ENCODE measurements around the gene C4orf51.

Gene C4orf51

DNA sequence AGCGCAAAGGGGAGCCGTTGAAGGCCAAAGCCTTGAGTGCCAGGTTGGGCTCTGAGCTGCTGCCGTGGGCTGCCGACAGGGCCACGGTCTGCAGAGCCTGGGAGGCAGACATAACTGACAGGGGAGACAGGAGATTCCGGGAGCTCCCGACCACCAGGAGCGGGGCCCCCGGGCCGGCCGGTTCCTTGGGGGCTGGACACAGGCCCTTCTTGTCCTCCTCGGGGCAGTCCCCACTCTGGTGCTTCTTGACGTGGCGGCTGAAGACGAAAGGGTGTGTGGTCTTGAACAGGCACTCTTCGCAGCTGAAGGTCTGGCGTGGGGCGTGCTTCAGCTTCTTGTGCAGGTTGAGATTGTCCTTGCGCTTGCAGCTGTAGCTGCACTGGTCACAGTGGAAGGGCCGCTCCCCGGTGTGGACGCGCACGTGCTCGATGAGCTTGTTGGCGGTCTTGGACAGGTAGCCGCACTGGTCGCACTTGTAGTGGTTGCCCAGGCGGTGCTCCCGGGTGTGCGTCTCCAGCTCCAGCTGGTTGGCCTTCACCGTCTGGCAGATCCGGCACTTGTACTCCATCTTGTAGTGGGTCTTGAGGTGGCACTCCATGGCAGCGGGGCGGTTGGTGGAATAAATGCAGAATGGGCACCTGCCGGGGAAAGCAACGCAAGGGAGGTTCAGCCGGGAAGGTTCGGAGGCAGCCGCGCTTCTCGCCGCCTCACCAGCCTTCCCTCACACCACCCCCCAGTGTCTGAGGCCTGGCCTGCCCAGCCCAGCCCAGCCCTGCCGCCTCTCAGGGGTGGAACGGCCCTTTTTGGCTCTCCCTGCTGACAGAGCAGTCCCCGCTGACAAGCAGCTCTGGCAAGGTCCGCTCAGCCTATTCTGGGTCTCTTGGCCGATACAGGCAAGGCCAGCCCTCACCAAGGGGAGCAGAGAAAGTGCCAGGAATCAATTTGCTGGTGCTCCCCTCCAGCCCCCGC is 81.3 kb downstream of the C4orf51 start:
- no peak overlapping the region for H3K27ac ChIP-seq (ENCODE audit: low read length)
- no peaks in the 10 kb centered on the region for H4K20me1 ChIP-seq (ENCODE audit: insufficient read depth, low read length)
- no peak overlapping the region for H3K4me2 ChIP-seq (ENCODE audit: insufficient read depth, low read length)
- H3K36me3 ChIP-seq (ENCODE audit: insufficient read depth, low read length): no peaks in the 10 kb centered on the region
- H2AFZ ChIP-seq (ENCODE audit: low read depth, low read length): no peak overlapping the region
- H3K27me3 ChIP-seq (ENCODE audit: insufficient read depth, low read length, poor library complexity): no peaks in the 10 kb centered on the region
- no peaks in the 10 kb centered on the region for H3K9me3 ChIP-seq (ENCODE audit: insufficient read depth, low read length, severe bottlenecking)
- no peak for DNase-seq
- H3K4me1 ChIP-seq (ENCODE audit: insufficient read depth, low read length): no peaks in the 10 kb centered on the region
- no peak for ATAC-seq (ENCODE audit: insufficient read depth, low read depth)
- no peak for TF ChIP-seq EZH2 (IDR thresholded peaks at IDR 0.05; ENCODE audit: borderline replicate concordance, low read depth, low read length, severe bottlenecking)
- TF ChIP-seq, protein P1, sequence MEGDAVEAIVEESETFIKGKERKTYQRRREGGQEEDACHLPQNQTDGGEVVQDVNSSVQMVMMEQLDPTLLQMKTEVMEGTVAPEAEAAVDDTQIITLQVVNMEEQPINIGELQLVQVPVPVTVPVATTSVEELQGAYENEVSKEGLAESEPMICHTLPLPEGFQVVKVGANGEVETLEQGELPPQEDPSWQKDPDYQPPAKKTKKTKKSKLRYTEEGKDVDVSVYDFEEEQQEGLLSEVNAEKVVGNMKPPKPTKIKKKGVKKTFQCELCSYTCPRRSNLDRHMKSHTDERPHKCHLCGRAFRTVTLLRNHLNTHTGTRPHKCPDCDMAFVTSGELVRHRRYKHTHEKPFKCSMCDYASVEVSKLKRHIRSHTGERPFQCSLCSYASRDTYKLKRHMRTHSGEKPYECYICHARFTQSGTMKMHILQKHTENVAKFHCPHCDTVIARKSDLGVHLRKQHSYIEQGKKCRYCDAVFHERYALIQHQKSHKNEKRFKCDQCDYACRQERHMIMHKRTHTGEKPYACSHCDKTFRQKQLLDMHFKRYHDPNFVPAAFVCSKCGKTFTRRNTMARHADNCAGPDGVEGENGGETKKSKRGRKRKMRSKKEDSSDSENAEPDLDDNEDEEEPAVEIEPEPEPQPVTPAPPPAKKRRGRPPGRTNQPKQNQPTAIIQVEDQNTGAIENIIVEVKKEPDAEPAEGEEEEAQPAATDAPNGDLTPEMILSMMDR (IDR thresholded peaks at IDR 0.05; ENCODE audit: borderline replicate concordance, extremely low read depth, low read length, poor library complexity, severe bottlenecking): no peak
- no peaks in the 10 kb centered on the region for H3K79me2 ChIP-seq (ENCODE audit: insufficient read depth, low read length)
- no peak overlapping the region for H3K9ac ChIP-seq (ENCODE audit: low read depth, low read length)
- no peak overlapping the region for H3K4me3 ChIP-seq (ENCODE audit: low read depth in 1 of 2, low read length in 2 of 2)

DNA sequence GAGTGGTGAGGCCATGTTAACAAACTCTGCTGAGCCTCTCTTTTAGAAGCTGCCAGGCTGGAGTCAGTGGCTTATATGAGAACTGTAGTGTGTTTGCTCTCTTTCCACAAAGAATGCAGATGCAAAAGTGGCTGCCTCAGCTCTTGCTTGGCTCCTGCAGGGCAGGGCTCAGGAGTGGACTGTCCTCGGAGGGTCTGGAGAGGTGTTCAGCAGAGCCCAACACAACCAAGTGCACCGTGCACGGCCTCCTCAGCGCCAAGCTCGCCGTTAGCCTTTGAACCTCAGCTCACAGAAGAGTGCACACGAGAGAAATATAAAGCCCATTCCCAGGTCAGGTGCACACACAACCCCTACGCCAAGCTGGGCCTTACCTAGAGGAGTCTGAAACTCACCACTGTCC is 82.8 kb downstream of the C4orf51 start:
- H3K4me1 ChIP-seq (ENCODE audit: insufficient read depth, low read length): no peaks in the 10 kb centered on the region
- H3K4me2 ChIP-seq (ENCODE audit: insufficient read depth, low read length): no peak overlapping the region
- H3K4me3 ChIP-seq (ENCODE audit: low read depth in 1 of 2, low read length in 2 of 2): no peak overlapping the region
- ATAC-seq (ENCODE audit: insufficient read depth, low read depth): no peak
- no peak overlapping the region for H2AFZ ChIP-seq (ENCODE audit: low read depth, low read length)
- H4K20me1 ChIP-seq (ENCODE audit: insufficient read depth, low read length): no peaks in the 10 kb centered on the region
- H3K9ac ChIP-seq (ENCODE audit: low read depth, low read length): no peak overlapping the region
- DNase-seq: no peak
- no peaks in the 10 kb centered on the region for H3K9me3 ChIP-seq (ENCODE audit: insufficient read depth, low read length, severe bottlenecking)
- no peaks in the 10 kb centered on the region for H3K79me2 ChIP-seq (ENCODE audit: insufficient read depth, low read length)
- TF ChIP-seq, protein P1 (IDR thresholded peaks at IDR 0.05; ENCODE audit: borderline replicate concordance, extremely low read depth, low read length, poor library complexity, severe bottlenecking): no peak
- TF ChIP-seq EZH2 (IDR thresholded peaks at IDR 0.05; ENCODE audit: borderline replicate concordance, low read depth, low read length, severe bottlenecking): no peak
- H3K27me3 ChIP-seq (ENCODE audit: insufficient read depth, low read length, poor library complexity): no peaks in the 10 kb centered on the region
- no peak overlapping the region for H3K27ac ChIP-seq (ENCODE audit: low read length)
- H3K36me3 ChIP-seq (ENCODE audit: insufficient read depth, low read length): no peaks in the 10 kb centered on the region

GRCh38 chr4:145763399-145763798 is 83.5 kb downstream of the C4orf51 start:
- Histone ChIP-seq H4K20me1 (ENCODE audit: insufficient read depth, low read length) (no peaks in the 10 kb centered on the region), H3K4me2 (ENCODE audit: insufficient read depth, low read length) (no peak overlapping the region), H3K4me3 (ENCODE audit: low read depth in 1 of 2, low read length in 2 of 2) (no peak overlapping the region), H3K27me3 (ENCODE audit: insufficient read depth, low read length, poor library complexity) (no peaks in the 10 kb centered on the region), H2AFZ (ENCODE audit: low read depth, low read length) (no peak overlapping the region), H3K4me1 (ENCODE audit: insufficient read depth, low read length) (no peaks in the 10 kb centered on the region), H3K36me3 (ENCODE audit: insufficient read depth, low read length) (no peaks in the 10 kb centered on the region), H3K79me2 (ENCODE audit: insufficient read depth, low read length) (no peaks in the 10 kb centered on the region), H3K9me3 (ENCODE audit: insufficient read depth, low read length, severe bottlenecking) (no peaks in the 10 kb centered on the region), H3K27ac (ENCODE audit: low read length) (no peak overlapping the region), H3K9ac (ENCODE audit: low read depth, low read length) (no peak overlapping the region)
- DNase-seq (no peak), ATAC-seq (ENCODE audit: insufficient read depth, low read depth) (no peak)
- TF ChIP-seq, protein P1 (IDR thresholded peaks at IDR 0.05; ENCODE audit: borderline replicate concordance, extremely low read depth, low read length, poor library complexity, severe bottlenecking): no peak
- no peak for TF ChIP-seq EZH2 (IDR thresholded peaks at IDR 0.05; ENCODE audit: borderline replicate concordance, low read depth, low read length, severe bottlenecking)

Measured in DND-41 (cell line).